ENCODE measurements around the gene OAT.
A peak's percentile ranks its signal among the peaks of the same experiment; 100 is the strongest.

OAT gene

GRCh38 chr10:124349996-124350280 lies 68.8 kb downstream of the OAT start:
- no peak for DNase-seq

GRCh38 chr10:124349231-124349995 lies 69.3 kb downstream of the OAT start:
- DNase-seq: no peak

- DNase-seq: no peak
Observed at GRCh38 chr10:124348801-124349200, 69.9 kb downstream of the OAT start.

GRCh38 chr10:124347956-124348355 lies 70.8 kb downstream of the OAT start:
- peak in 1 of 2 experiments; percentile 10 for DNase-seq

Data from Kasumi-1 (cell line).